Activated T-cell treated with anti-CD3 and anti-CD28 coated beads, Interleukin-2, amount 50 U/mL, for 72 hours (primary cell): ENCODE data around the gene ZMIZ1. TPM values are rescaled to one million over a fixed set of nuclear protein-coding genes. Genes with fewer than 3 reads are reported as not detected.

Source experiments
- ATAC-seq, 2 donors: fragments of 150-1000 bp; cut with Tn5 transposase; replicated peaks in 1 of 2; 2 replicates each; pipeline ENCODE4 v1.10.0; 2021; ENCODE audit warnings: moderate library complexity in 2 of 2, mild to moderate bottlenecking in 1 of 2
- DNase-seq, 2 donors: peaks; one replicate each; pipeline ENCODE4 v3.0.0; 2021 to 2022; ENCODE audit warnings: mixed read lengths in 1 of 2
- H3K27ac Mint-ChIP-seq: one replicate; pipeline ENCODE4 v1.8.0; 2022; ENCODE audit warnings: mild to moderate bottlenecking, moderate library complexity, mixed read lengths
- H3K27me3 Mint-ChIP-seq: one replicate; pipeline ENCODE4 v1.8.0; 2022; ENCODE audit warnings: low read depth, mixed read lengths
- H3K36me3 Mint-ChIP-seq, 2 donors: one replicate each; pipeline ENCODE4 v1.8.0; 2022; ENCODE audit warnings: mixed read lengths in 2 of 2, mild to moderate bottlenecking in 1 of 2; ENCODE audit not compliant: insufficient read depth in 2 of 2
- H3K4me1 Mint-ChIP-seq: one replicate; pipeline ENCODE4 v1.8.0; 2022; ENCODE audit warnings: low read depth, mixed read lengths
- H3K4me3 Mint-ChIP-seq, 2 donors: one replicate each; pipeline ENCODE4 v1.8.0; 2022; ENCODE audit warnings: mild to moderate bottlenecking in 2 of 2, mixed read lengths in 2 of 2, moderate library complexity in 2 of 2
- H3K9me3 Mint-ChIP-seq, 2 donors: one replicate each; pipeline ENCODE4 v1.8.0; 2022; ENCODE audit warnings: mixed read lengths in 2 of 2
- total RNA-seq, 2 donors: library from RNA; stranded (reverse); gene quantifications; one replicate each; pipeline ENCODE4 v1.2.3, GENCODE V29; 2022

Gene ZMIZ1
- total RNA-seq, 2 donors from 2014 or later = 30.6 to 37.8 TPM

GRCh38 chr10:79159141-79159651 lies 90.4 kb downstream of the ZMIZ1 start:
- Mint-ChIP-seq H3K9me3 (no peaks in the 10 kb centered on the region), H3K36me3 (no peaks in the 10 kb centered on the region), H3K27ac (no peak overlapping the region), H3K4me3 (no peak overlapping the region), H3K4me1 (no peaks in the 10 kb centered on the region), H3K27me3 (no peaks in the 10 kb centered on the region)
- ATAC-seq (no peak), DNase-seq (no peak)

GRCh38 chr10:79159785-79160184 lies 91.0 kb downstream of the ZMIZ1 start:
- no peaks in the 10 kb centered on the region for H3K36me3 Mint-ChIP-seq
- DNase-seq (no peak), ATAC-seq (no peak)
- no peak overlapping the region for H3K4me3 Mint-ChIP-seq
- no peak overlapping the region for H3K27ac Mint-ChIP-seq
- no peaks in the 10 kb centered on the region for H3K27me3 Mint-ChIP-seq
- no peaks in the 10 kb centered on the region for H3K4me1 Mint-ChIP-seq
- H3K9me3 Mint-ChIP-seq = no peaks in the 10 kb centered on the region

GRCh38 chr10:79160191-79160590 lies 91.4 kb downstream of the ZMIZ1 start:
- no peaks in the 10 kb centered on the region for H3K27me3 Mint-ChIP-seq
- no peak overlapping the region for H3K27ac Mint-ChIP-seq

GRCh38 chr10:79161557-79161956 lies 92.8 kb downstream of the ZMIZ1 start:
- Mint-ChIP-seq H3K9me3 (no peaks in the 10 kb centered on the region), H3K36me3 (no peaks in the 10 kb centered on the region), H3K4me1 (no peaks in the 10 kb centered on the region), H3K27ac (no peak overlapping the region), H3K27me3 (no peaks in the 10 kb centered on the region), H3K4me3 (no peak overlapping the region)
- no peak for DNase-seq
- no peak for ATAC-seq

More at GRCh38 chr10:79160191-79160590, 91.4 kb downstream of the ZMIZ1 start:
- ATAC-seq (no peak), DNase-seq (no peak)
- H3K36me3 Mint-ChIP-seq = no peaks in the 10 kb centered on the region
- H3K4me1 Mint-ChIP-seq = no peaks in the 10 kb centered on the region
- no peaks in the 10 kb centered on the region for H3K9me3 Mint-ChIP-seq
- no peak overlapping the region for H3K4me3 Mint-ChIP-seq

GRCh38 chr10:79162022-79162421 lies 93.3 kb downstream of the ZMIZ1 start:
- ATAC-seq = no peak
- Mint-ChIP-seq H3K4me3 (no peak overlapping the region), H3K27ac (no peak overlapping the region), H3K4me1 (no peaks in the 10 kb centered on the region), H3K27me3 (no peaks in the 10 kb centered on the region), H3K9me3 (no peaks in the 10 kb centered on the region), H3K36me3 (no peaks in the 10 kb centered on the region)
- no peak for DNase-seq

- DNase-seq (no peak), ATAC-seq (no peak)
- H3K4me3 Mint-ChIP-seq = no peak overlapping the region
These were observed 94.3 kb downstream of the ZMIZ1 start for GRCh38 chr10:79162861-79163665.

GRCh38 chr10:79163666-79163975 lies 94.9 kb downstream of the ZMIZ1 start:
- H3K9me3 Mint-ChIP-seq = no peaks in the 10 kb centered on the region
- DNase-seq (no peak), ATAC-seq (no peak)
- H3K4me3 Mint-ChIP-seq = no peak overlapping the region
- H3K36me3 Mint-ChIP-seq = no peaks in the 10 kb centered on the region
- no peaks in the 10 kb centered on the region for H3K27me3 Mint-ChIP-seq
- H3K27ac Mint-ChIP-seq = no peak overlapping the region
- H3K4me1 Mint-ChIP-seq = no peaks in the 10 kb centered on the region

More at GRCh38 chr10:79162861-79163665, 94.3 kb downstream of the ZMIZ1 start:
- Mint-ChIP-seq H3K9me3 (no peaks in the 10 kb centered on the region), H3K36me3 (no peaks in the 10 kb centered on the region), H3K4me1 (no peaks in the 10 kb centered on the region), H3K27me3 (no peaks in the 10 kb centered on the region), H3K27ac (no peak overlapping the region)

- H3K4me1 Mint-ChIP-seq = no peaks in the 10 kb centered on the region
- DNase-seq (no peak), ATAC-seq (no peak)
- H3K27ac Mint-ChIP-seq = no peak overlapping the region
- no peak overlapping the region for H3K4me3 Mint-ChIP-seq
- no peaks in the 10 kb centered on the region for H3K27me3 Mint-ChIP-seq
- H3K9me3 Mint-ChIP-seq = no peaks in the 10 kb centered on the region
- H3K36me3 Mint-ChIP-seq = no peaks in the 10 kb centered on the region
These were observed 95.3 kb downstream of the ZMIZ1 start for GRCh38 chr10:79164075-79164474.

GRCh38 chr10:79165070-79165778 lies 96.5 kb downstream of the ZMIZ1 start:
- H3K9me3 Mint-ChIP-seq = no peaks in the 10 kb centered on the region
- no peak overlapping the region for H3K27ac Mint-ChIP-seq
- ATAC-seq (no peak), DNase-seq (no peak)
- no peak overlapping the region for H3K4me3 Mint-ChIP-seq
- no peaks in the 10 kb centered on the region for H3K36me3 Mint-ChIP-seq
- no peaks in the 10 kb centered on the region for H3K4me1 Mint-ChIP-seq
- no peaks in the 10 kb centered on the region for H3K27me3 Mint-ChIP-seq

GRCh38 chr10:79166312-79166721 lies 97.6 kb downstream of the ZMIZ1 start:
- no peak for ATAC-seq
- no peaks in the 10 kb centered on the region for H3K9me3 Mint-ChIP-seq
- no peaks in the 10 kb centered on the region for H3K27me3 Mint-ChIP-seq
- DNase-seq = no peak
- no peak overlapping the region for H3K27ac Mint-ChIP-seq
- H3K4me1 Mint-ChIP-seq = no peaks in the 10 kb centered on the region
- no peaks in the 10 kb centered on the region for H3K36me3 Mint-ChIP-seq
- no peak overlapping the region for H3K4me3 Mint-ChIP-seq

GRCh38 chr10:79166741-79167140 lies 98.0 kb downstream of the ZMIZ1 start:
- Mint-ChIP-seq H3K36me3 (no peaks in the 10 kb centered on the region), H3K4me1 (no peaks in the 10 kb centered on the region)

GRCh38 chr10:79167537-79167936 lies 98.8 kb downstream of the ZMIZ1 start:
- no peak overlapping the region for H3K27ac Mint-ChIP-seq
- H3K4me3 Mint-ChIP-seq = no peak overlapping the region
- H3K27me3 Mint-ChIP-seq = no peaks in the 10 kb centered on the region
- no peaks in the 10 kb centered on the region for H3K9me3 Mint-ChIP-seq
- no peak for DNase-seq
- no peak for ATAC-seq
- H3K36me3 Mint-ChIP-seq = no peaks in the 10 kb centered on the region
- no peaks in the 10 kb centered on the region for H3K4me1 Mint-ChIP-seq

More at GRCh38 chr10:79166741-79167140, 98.0 kb downstream of the ZMIZ1 start:
- no peak for ATAC-seq
- no peak overlapping the region for H3K27ac Mint-ChIP-seq
- H3K9me3 Mint-ChIP-seq = no peaks in the 10 kb centered on the region
- H3K27me3 Mint-ChIP-seq = no peaks in the 10 kb centered on the region
- DNase-seq = no peak
- H3K4me3 Mint-ChIP-seq = no peak overlapping the region

GRCh38 chr10:79168210-79168609 lies 99.4 kb downstream of the ZMIZ1 start:
- no peak for DNase-seq
- Mint-ChIP-seq H3K27ac (no peak overlapping the region), H3K4me3 (no peak overlapping the region), H3K9me3 (no peaks in the 10 kb centered on the region), H3K4me1 (no peaks in the 10 kb centered on the region), H3K36me3 (no peaks in the 10 kb centered on the region), H3K27me3 (no peaks in the 10 kb centered on the region)
- ATAC-seq = no peak
